GM18868 (cell line): ENCODE measurements around the gene MAB21L1.

Experiments
- ATAC-seq: cut with Tn5 transposase; IDR thresholded peaks from one replicate; pipeline ENCODE4 v1.9.1; 2021; ENCODE audit warnings: mild to moderate bottlenecking, moderate library complexity; ENCODE audit not compliant: unreplicated experiment

Gene MAB21L1

GRCh38 chr13:35480346-35480745, 3.9 kb upstream of the MAB21L1 start:
- no peak for ATAC-seq

DNA sequence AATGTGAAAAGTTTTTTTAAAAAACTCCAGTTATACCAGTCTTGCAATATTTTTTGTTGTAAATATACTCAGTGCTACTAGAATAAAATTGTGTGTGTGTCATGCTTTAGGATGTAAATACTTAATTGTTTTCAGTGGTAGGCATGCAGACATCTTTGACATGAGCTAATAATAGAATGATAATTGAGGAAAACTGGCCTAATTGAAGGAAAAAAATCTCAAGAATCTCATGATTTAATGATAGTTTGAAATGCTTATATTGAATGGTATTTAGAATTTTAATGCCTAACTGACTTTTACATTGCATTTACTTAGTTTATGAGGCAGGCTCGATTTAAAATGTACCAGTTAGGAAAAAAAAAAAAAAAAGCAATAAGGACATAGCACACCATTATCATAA, 3.2 kb upstream of the MAB21L1 start:
- no peak for ATAC-seq

- no peak for ATAC-seq
Observed at GRCh38 chr13:35479038-35479492, 2.6 kb upstream of the MAB21L1 start.

DNA sequence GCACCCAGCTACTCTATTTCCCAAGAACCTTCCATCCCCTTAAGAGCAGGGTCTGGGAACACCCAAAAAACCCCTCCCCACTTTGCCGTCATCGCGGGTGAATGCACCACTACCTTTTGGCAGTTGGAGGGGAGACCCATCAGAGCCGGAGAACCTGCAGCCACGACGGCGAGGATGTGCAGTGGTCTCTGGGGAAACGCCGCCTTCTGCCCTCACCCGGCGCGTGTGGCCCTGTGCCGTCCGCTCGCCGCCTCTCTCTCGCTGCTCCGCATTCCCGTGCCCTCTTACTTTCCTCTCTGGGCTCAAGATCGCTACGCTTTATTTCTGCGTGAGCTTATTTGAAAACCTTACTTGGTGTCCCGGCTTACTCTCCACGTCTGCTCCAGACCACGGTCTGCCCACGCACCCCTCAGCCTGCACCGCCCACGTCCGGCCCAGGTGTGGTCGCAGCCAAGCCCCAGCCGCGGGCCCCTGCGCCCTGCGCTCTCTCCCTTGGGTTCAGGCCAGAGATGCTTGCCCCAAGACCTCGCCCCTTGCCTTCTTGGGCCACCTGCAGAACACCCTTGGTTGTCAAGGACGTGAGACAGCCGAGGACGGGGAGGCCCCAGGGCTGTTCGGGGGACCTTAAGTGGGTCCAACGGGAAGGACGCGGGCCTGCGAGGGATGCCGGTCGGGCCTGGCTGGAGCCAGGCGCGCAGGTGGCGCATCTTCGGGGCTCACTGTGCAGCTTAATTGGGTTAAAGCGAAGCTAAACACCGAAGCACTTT, 2.0 kb upstream of the MAB21L1 start:
- no peak for ATAC-seq

DNA sequence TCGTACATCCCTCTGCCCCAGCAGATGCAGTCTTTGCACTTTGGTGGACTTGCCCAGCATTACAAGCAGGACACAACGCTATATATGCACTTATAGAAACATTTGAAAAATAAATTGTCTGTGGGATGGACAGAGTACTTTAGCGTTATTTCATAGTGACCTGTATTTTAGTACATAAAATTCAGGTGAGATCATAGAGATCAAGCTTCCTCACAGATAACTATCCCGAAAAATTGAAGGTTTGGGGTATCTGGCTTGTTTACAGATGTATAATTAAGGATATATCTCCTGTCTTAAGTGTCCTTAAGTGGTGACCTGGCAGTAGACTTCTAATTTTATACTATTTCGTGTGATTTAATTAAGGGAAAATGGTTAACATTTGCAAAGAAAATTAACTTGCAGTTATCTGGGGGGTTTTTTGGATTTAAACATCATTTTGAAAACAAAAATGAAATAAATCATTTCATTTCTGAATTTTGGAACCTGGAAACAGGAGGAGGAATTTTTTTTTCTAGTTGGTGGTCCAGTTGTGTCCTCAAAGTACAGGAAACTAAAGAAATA, 977 bp upstream of the MAB21L1 start:
- ATAC-seq = no peak

DNA sequence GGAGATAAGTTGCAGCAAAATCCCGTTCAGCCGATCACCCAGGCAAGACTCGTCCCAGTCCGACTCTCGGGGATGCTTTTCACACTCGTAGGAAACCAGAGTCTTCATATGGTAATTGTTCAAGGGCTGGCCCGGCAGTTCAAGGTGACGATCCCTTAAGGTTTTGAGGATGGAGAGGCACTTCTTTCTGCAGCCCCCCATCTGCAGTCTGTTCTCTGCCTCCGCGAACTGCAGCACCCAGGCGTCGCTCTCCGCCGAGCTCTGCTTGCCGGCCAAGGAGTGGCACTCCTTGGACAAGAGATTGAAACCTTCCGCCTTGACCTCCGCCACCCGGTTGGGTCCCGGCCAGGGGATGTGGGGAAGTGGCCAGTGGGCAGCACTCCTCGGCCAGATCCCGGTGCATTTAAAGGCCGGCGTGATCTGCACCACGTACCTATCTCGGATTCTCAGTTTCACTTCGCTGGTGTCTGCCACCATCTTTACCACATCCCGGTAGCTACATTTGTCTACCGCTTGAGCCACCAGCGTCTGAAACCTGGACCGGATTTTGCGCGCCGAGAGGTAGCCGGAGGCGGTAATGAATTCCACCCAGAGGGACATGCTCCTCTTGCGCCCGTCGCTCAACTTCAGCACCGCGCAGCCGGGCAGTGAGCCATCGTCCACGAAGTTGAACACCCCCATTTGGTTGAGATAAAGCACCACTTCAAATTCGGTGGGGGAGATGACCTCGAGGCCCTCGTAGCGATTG, 1.1 kb downstream of the MAB21L1 start:
- peak; percentile 55 for ATAC-seq

DNA sequence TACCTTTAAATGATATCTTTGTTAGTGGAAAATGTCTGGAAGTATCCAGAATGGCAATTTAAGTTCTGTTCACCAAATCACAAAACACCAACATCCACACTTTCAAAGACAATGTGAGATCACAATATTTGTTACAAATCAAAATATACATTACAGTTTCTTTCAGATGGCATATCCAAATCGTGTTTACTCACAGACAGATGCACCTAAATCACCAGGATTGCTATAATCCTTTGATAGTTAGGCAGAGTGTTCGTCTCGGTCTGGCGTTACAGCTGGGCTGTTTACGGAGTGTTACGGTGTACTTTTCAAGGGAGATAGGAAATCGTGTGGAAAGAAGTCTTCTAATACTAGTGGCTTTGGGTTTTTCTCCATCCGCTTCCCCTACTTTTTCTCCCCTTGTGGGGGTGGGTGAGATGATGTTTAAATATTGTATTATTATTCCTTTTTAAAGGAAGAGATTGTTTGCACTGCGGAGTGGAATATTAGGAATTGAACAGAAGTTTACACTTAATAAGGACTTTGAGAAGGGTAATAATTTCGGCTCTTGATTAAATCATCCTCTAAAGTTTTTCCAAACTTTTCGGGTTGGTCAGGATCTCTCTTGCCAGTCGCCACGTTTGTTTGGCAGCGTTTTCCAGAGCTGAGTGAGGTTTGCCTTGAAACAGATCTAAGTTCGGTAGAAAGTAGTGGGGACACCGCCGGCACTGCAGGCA, 1.8 kb downstream of the MAB21L1 start:
- ATAC-seq = no peak

- no peak for ATAC-seq
Observed at GRCh38 chr13:35473802-35474201, 2.7 kb downstream of the MAB21L1 start.

DNA sequence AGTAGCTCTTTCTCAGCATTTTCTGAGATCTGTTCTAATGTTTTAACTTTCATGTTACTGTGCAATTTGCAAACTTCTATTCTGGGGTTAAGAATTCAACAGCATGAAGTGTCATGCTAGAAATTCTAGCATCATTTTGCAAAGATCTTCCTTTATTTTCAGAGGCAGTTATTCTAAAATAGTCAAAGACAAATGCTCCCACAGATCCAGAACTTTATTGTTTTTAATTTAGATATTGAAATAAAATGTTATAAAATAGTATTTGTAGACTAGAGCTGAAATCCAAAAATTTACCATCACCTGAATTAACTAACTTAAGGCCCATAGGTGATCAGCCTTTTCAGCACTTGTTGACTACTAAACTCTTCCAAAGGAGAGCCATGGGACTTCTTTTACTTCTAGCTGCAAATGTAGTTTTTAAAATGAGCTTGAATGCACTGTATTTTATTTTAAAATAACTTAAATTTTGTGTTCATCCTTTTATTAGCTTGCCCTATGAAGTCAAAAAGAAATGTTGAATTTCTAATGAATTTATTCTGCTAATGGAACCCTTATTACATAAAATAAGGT, 3.2 kb downstream of the MAB21L1 start:
- no peak for ATAC-seq

DNA sequence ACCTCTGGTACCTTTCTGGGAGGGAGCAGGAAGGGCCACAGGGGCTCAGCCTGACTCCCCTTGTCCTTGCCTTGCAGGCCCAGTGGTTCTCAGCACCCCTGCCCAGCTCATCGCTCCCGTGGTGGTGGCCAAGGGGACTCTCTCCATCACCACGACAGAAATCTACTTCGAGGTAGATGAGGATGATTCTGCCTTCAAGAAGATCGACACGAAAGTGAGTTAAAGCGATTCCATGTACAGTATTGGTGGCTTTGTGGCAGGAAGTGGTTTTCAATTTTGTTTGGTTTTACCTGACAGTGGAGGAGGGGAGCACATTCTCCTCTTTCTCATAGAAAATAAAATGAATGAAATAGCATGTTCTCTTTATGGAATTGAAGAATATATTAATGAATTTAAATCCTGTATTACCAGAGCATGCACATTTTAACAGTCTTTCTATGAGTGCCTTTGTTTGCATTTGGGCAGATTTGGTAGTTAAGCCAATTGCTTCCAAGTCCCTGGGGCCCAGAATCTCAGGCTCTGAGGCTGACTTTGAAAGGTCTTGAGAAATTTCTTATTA, 4.1 kb downstream of the MAB21L1 start:
- no peak for ATAC-seq

GRCh38 chr13:35471706-35472322, 4.7 kb downstream of the MAB21L1 start:
- ATAC-seq = no peak

DNA sequence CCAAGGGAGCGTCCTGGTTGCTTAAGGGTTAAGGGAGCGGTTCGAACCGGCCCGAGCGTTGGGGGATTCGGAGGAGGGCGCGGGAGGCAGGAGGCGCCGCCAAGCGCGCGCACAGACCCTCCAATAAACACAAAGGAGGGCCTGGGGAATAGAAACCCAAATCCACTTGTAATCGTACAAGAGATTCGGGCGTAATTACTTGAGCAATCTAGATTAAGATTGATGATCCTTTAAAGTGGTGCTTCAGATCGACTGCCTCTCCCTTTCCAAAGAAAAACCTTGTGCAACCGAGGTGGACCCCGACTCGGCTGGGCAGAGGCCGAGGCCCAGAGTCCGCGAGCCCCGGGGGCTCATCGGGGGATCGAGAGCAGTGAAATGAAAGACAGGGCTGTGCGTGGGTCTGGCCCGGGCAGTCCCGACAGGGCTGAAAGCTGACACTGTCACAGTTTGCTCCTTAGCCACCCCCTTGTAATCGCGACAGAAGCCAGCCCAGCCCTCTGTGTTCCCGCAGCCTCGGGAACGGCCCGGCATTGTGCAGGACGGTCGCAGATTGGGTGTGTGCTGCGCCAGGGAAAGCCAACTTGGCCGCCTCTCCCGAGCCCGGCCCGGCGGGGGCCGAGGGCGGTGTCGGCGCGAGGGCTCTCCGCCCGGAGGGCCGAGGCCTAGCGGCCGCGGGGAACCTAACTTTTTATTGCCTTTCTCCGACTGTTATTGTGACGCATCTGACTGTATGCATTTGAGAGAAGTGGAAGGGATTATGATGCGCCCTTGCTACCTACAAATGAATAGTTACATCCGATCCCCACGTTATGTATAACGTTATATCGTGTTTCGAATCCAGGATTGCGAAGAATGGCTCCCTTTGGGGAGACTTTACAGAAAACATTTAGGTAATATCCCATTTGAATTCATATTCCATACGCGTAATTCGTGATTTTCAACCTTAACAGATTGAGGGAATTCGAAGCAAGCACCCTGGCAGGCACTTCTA, 5.5 kb downstream of the MAB21L1 start:
- no peak for ATAC-seq

DNA sequence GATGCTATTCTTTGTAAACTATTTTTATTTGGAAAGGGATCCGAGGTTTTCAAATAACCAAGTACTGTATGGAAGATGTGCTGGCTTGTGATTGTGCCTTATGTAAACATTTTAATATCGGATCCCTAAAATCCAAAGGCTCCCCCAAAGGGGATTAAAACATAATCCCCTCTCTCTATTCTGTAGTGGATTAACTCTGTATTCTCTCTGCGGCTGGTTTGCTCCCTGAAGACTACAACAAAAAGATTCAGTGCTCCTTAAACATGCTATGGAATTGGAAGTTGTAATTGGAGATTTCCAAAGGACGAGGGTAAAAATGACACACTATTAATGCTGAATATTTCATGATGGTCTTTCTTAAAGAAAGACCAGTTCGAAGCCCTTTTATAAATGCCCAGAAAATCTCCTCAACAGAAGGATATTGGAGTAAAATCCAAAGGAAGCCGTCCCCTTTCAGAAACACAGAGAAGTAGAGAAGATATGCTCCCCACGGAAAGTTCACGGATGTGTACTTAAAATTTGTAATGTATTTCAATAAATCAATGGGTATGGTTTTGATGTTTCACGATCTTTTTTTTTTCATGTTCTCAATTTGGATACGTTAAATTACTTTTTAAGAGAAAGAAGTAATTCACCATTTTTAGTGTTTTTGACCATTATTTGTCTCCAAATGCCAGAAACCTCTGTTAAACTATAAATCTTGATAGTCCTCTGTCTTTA, 6.5 kb downstream of the MAB21L1 start:
- ATAC-seq = no peak

GRCh38 chr13:35468195-35468594, 8.3 kb downstream of the MAB21L1 start:
- ATAC-seq = no peak

DNA sequence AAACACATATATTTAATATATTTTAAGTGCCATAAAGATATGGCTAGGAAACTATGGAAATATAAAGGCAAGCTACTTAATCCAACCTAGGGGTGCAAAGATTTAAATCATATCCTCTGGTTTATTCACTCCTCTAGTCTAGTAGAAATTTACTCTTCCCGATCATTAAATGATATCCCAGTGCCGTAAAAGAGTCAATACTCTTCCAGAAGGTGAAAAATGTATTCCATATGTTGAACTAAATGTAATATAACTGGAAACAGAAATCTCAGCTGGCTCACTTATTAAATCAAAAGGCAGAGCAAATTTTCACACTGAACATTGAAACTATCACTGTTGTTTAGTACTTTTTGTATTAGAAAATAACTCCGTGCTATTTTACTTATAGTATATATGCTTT, 11.1 kb downstream of the MAB21L1 start:
- ATAC-seq = no peak

DNA sequence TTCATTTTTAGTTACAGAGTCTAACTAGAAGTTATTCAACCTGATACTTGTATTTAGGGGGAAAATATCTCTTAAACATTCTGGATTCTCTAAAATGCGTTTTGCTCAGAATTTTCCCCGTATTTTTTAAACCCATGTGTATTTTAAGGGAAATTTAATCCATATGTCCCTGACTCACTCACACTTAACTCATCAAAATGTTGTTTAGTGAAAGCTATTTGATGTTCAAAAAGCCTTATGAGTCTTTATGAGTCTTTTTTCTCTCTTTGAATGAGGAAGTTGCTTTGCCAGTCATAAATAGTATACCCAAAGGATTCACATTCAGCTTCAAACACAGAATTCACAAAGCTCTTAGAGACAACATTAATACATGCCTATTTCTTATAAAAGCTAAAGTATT, 16.4 kb downstream of the MAB21L1 start:
- no peak for ATAC-seq

- ATAC-seq = no peak
Observed at GRCh38 chr13:35457258-35457657, 19.2 kb downstream of the MAB21L1 start.

- no peak for ATAC-seq
Observed at GRCh38 chr13:35455022-35455421, 21.5 kb downstream of the MAB21L1 start.
